Hematopoietic multipotent progenitor cell treated with erythropoietin and hydrocortisone succinate and interleukin-3 and kit ligand, for 15 days (in vitro differentiated cells): ENCODE data around the gene PRRT1.
"Not testable (repeated sequence)": the region's sequence is repeated elsewhere in the genome, so short reads cannot be mapped to it uniquely, and the experiment has no call there.

Experiments used
- DNase-seq: peaks from one replicate; pipeline ENCODE4 v3.0.0-alpha.2; 2015; ENCODE audit warnings: low spot score

Gene PRRT1

GRCh38 chr6:32149932-32150870 is 1.5 kb downstream of the PRRT1 start:
- no peak for DNase-seq

- DNase-seq = no peak
Observed at GRCh38 chr6:32149092-32149755, 2.5 kb downstream of the PRRT1 start.

GRCh38 chr6:32148289-32149091 is 3.2 kb downstream of the PRRT1 start:
- DNase-seq = peak; percentile 79

- DNase-seq = peak; percentile 40
Observed at GRCh38 chr6:32147401-32148132, 4.2 kb downstream of the PRRT1 start.

GRCh38 chr6:32146687-32147086 is 5.1 kb downstream of the PRRT1 start:
- no peak for DNase-seq

GRCh38 chr6:32146287-32146686 is 5.5 kb downstream of the PRRT1 start:
- DNase-seq = no peak

- not testable (repeated sequence) for DNase-seq
Observed at GRCh38 chr6:32144238-32144637, 7.5 kb downstream of the PRRT1 start.

- DNase-seq = peak; percentile 51
Observed at GRCh38 chr6:32140420-32141046, 11.2 kb downstream of the PRRT1 start.

GRCh38 chr6:32139590-32139989 is 12.1 kb downstream of the PRRT1 start:
- no peak for DNase-seq

GRCh38 chr6:32137454-32137853 is 14.3 kb downstream of the PRRT1 start:
- DNase-seq = no peak

- DNase-seq = no peak
Observed at GRCh38 chr6:32133786-32134185, 18.0 kb downstream of the PRRT1 start.

- no peak for DNase-seq
Observed at GRCh38 chr6:32132110-32132509, 19.6 kb downstream of the PRRT1 start.

- DNase-seq = peak; percentile 75
Observed at GRCh38 chr6:32131439-32131948, 20.2 kb downstream of the PRRT1 start.

- peak; percentile 29 for DNase-seq
Observed at GRCh38 chr6:32129297-32130088, 22.2 kb downstream of the PRRT1 start.

GRCh38 chr6:32128751-32129296 is 22.9 kb downstream of the PRRT1 start:
- no peak for DNase-seq

GRCh38 chr6:32127717-32128592 is 23.8 kb downstream of the PRRT1 start, which contains the start of gene ATF6B:
TSS of gene ATF6B (minus strand) at chr6:32128246. CDS start at chr6:32128207, 39 bp downstream.
- DNase-seq = peak; percentile 100

GRCh38 chr6:32127409-32127716 is 24.4 kb downstream of the PRRT1 start:
- DNase-seq = no peak

- DNase-seq = no peak
Observed at GRCh38 chr6:32126880-32127279, 24.9 kb downstream of the PRRT1 start.

GRCh38 chr6:32123681-32124080 is 28.1 kb downstream of the PRRT1 start:
- DNase-seq = no peak
